Ramos (cell line): ENCODE measurements around the gene CEP70.
"Not testable (repeated sequence)": the region's sequence is repeated elsewhere in the genome, so short reads cannot be mapped to it uniquely, and the experiment has no call there.

Source experiments
- in situ Hi-C: fragments of 300-500 bp; cut with MboI; formaldehyde crosslinking; loops from one replicate; pipeline ENCODE4 v1.14.3; 2022; ENCODE audit warnings: low sequenced_read_pairs; ENCODE audit not compliant: unreplicated experiment

Gene CEP70

DNA sequence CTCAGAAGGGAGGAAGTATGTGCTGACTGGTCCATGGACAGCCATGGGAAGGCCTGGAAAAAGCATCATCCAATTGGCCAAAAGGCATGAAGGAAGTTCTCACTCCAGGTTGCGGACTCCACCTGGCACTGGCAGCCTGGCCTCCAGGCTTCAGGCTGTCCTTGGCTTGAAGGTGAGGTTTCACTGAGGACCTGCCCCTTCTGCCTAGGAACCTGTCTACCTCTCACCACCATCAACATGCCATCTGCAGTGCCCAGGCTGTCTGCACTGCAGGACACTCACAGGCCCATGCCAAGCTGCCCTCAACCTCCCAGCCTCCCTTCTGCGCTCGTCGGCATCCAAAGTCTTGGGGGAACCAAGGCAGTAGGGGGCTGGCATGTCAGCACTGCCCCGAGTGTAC is 51.1 kb downstream of the CEP70 start:
- in situ Hi-C loops = no loop called here

DNA sequence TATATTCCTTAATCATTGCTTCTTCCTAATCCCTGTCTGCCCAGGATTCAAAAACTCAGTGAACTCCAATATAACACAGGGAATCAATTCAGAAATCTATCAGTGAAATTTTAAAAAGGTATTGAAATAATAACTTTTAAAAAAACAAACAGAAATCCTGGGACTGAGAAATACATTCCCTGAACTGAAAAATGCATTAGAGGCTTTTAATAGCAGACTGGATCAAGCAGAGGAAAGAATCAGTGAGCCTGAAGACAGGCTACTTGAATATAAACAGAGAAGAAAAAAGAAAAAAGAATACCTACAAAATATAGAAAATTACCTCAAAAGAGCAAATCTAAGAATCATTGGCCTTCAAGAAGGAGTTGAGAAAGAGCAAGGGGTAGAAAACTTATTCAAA is 54.7 kb downstream of the CEP70 start:
- in situ Hi-C loops = no loop called here

DNA sequence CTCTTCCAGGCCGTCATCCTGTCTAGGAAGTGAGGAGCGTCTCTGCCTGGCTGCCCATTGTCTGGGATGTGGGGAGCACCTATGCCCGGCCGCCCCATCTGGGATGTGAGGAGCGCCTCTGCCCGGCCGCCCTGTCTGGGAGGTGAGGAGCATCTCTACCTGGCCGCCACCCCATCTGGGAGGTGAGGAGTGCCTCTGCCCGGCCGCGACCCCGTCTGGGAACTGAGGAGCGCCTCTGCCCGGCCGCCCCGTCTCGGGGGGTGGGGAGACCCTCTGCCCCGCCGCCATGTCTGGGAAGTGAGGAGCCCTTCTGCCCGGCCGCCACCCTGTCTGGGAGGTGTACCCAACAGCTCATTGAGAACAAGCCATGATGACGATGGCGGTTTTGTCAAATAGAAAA is 72.6 kb downstream of the CEP70 start:
- in situ Hi-C loops = not testable (repeated sequence)

DNA sequence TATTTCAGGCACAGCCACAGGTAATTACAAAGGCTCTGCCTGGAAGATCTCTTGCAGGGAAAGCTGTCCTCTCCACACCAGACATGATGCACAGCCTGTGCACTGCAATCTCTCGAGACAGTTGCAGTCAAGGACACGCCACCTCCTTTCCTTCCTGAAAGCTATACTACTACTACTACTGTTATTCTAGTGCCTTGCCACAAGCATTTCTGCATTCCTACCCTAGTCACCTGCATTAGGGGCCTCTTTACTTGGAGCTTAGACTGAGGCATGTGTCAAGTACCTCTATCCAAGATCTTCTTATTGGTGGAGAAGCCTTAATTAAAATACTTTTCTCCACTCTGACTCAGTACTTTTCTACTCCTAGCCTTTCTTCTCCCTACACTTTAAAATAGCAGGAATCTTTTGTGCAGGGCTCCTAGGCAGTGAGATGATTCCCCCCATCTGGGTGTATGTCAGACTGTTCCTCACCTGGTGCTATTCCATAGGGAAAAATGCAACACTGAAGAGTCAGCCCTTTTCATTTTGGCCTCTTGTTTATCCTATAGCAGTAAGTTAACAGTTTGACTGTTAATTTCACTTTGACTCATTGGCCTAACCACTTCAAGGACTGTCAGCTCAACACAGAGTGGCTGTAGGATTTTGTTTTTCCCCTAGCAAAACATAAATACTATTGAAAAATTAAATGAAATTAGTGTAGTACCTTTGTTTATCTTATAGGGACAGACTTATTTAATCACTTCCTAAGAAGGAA is 80.8 kb downstream of the CEP70 start:
- in situ Hi-C loops = no loop called here

DNA sequence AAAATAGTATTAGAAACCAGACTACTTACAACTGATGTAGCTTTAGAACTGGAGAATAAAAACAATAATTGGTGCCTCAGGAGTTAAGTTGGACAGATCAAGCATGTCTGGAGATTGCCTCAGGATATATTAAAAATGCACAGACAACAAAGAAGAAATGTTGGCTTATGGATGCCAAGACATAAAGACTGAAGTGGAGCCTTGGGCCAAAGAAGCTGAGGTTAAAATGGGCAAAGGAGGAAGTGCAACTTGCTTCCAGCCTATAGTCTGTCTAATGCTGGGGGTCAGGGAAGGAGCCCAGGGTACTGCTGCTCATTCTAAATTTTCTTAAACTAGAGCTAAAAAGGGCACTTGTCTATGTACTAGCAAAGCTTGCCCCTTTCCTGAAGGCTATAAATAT is 82.1 kb downstream of the CEP70 start:
- in situ Hi-C loops = no loop called here

DNA sequence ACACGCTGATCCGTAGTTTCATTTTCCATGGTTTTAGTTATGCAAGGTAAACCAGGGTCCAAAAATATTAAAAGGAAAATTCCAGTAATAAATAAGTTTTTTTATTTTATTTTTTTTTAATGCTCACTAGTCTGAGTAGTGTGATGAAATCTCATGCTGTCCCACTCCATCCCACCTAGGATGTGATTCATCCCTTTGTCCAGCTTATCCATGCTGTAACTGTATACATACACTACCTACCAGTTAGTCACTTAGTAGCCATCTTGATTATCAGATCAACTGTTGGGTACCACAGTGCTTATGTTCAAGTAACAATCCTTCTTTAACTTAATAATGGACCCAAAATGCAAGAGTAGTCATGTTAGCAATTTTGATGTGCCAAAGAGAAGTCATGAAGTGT is 84.5 kb downstream of the CEP70 start:
- in situ Hi-C loops = no loop called here

DNA sequence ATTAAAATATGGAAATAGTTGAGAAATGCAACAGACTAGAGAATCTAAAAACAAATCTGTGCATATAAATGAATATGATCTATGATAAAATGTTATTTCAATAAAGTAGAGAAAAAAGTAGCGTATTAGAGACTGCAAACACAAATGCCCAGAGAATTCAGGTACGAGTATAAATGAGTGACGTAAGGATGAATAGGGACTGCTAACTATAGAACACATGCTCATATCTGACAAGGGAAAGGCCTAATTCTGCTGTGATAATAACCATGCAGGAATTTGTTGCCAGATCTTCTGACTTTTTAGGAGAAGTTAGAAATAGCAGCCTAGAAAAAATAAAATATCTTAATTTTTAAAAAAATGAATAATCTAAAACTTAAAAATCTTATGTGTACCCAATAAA is 86.5 kb downstream of the CEP70 start:
- in situ Hi-C loops = no loop called here

DNA sequence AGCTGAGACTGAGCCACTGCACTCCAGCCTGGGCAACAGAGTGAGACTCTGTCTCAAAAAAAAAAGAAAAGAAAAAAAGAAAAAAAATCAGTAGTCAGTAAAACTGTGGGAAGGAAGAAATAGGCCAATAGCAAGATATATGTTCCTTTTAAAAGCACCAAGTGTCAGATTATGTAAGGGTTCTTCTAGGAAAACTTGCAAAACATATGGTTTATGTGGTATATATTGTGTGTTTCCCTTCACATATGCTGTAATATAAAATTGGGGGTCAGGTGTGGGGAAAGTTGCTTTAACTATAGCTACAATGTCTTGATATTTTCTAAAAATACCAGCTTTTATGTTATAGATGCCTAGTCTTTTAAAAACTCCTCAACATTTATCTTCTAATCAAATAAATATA is 95.1 kb downstream of the CEP70 start:
- in situ Hi-C loops = no loop called here

DNA sequence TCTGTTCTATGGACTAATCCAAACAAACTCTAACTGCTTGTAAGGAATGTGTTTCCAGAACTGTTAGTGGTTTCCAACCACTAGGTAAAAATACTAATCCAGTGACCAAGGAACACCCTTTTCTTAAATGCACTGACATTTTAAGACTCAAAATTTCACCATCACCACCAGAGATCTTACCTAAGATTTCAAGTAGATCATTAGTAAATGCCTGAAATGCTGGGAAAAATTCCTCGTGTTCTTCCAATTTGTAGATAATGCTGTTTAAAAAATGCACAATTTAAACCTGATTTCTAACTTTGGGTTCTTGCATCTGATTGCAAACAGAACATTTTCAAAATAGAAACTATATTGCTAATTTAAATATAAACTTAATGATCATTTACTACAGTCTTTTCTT is 96.2 kb downstream of the CEP70 start:
- in situ Hi-C loops = no loop called here

DNA sequence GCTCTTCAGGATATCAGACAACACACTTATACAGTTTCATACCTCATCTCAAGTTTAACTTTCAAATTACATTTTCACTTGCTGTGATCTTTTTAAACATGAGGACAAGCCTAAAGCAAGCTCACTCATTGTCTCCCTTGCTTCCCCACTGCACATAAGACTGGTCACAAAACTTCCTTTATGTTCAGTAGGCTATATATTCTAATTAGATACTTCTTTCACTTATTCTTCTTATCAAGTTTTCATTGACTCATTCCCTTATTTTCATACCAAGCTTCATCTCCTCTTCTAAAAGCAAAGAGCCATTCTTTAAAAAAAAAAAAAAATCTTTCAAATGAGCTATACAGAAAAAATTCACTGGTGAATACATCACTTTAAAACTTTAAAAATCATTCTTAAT is 97.0 kb downstream of the CEP70 start:
- in situ Hi-C loops = no loop called here

DNA sequence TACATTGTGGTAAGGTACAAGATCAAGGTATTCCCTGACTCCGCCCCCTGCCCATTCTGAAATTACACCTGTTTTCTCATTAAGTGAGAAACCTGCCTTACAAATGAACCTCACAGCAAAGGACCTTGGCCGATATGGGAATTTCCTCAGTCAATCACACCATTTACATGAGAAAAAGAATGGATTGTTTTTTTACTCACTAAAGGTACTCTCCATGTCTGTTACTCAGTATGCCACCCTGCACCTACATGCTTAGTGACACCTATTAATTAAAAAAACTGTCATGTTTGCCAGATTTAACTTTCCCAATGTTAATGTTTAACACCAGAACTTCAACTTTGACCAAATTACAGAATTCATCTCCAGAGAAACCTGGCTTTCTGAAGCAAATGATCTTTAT is 97.6 kb downstream of the CEP70 start:
- in situ Hi-C loops = no loop called here

DNA sequence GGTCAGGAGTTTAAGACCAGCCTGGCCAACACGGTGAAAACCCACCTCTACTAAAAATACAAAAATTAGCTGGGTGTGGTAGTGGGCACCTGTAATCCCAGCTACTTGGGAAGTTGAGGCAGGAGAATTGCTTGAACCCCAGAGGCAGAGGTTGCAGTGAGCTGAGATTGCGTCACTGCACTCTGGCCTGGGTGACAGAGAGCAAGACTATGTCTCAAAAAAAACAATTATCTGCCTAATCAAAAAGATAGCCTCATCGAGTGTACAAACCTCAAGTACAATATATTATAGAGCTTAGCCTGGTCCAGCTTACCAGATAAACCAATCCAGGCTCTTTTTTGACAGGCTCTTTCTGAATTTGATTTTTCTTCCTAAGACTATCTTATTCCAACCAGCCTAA is 98.4 kb downstream of the CEP70 start:
- in situ Hi-C loops = not testable (repeated sequence)

DNA sequence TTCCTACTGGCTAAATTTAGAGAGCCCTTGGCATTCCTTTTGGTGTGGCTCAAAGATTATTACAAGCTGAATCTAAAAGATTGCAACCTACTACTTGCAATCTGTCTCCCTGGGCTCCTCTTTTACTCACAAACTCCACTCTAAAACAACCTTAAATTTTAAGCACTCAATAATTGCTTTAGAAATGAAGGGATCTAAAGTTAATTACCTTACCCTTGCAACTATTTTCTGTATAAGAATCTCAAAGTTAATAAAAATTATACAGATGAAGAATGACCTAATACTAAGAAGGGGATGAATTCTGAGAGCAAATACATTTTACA is 99.5 kb downstream of the CEP70 start:
- in situ Hi-C loops = no loop called here

DNA sequence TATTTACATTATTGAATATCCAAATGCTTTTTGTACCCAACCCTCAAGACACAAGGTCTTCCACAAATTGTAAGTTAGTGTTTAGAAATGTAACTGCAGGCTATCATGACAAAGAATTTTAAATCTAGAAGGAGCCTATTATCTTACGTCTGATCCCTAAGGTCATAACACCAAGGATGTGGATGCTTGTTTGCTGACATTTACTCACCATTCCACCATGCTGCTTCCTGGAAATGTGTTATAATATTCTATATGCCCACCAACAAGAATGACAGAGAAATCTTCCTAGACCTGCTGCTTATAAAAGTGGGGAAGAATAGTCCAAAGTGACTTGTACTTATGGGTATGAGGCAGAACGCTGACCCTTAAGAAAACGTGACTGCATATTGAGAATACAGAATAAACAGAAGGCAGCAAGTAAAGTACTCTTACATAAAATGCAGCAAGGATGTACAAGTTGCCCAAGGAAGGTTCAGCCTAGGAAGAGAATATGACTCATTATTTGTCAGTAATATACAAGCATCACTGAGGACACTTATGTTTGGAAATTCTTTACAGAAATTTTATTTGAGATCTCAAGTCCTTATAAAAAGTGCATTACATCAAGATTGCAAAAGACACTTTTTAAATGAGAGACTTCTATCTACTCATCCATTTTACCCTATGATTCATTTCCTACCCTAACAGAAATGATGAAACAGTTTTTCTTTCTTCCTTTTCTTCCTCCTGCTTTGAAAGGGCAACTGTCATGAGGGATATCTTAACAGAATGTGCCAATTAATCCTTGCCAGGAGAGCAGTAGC is 100.1 kb downstream of the CEP70 start:
- in situ Hi-C loops = no loop called here

DNA sequence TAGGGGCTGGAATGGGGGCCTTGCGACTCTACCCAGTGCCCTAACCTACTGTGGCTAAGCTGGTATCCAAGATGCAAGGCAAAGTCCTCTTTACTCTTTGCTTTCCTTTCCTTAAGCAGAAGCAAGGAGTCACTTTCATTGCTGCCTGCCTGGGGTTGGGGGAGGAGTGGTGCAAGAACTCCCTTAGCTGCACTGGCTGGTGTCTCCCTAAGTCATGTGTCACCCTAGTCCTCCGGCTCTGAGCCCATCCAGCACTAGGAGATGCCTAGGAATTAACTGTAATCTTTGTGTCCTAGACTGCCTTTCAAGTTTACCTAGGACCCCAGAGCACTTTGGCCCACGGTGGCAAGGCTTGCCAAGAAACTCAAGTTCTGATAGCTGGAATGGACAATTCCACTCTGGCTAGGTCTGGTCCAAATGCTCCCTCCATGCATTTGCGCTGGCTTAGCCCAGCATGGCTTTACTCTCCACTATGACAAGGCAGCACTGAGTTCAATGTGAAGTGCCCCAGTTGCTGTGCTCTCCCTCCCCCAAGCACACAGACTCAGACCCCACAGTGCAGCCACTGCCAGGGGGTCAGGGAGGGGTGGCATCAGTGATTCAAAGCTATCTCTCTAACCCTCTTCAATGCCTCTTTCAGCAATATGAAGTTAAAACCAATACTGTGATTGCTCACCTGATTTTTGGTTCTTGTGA is 100.9 kb downstream of the CEP70 start:
- in situ Hi-C loops = no loop called here

DNA sequence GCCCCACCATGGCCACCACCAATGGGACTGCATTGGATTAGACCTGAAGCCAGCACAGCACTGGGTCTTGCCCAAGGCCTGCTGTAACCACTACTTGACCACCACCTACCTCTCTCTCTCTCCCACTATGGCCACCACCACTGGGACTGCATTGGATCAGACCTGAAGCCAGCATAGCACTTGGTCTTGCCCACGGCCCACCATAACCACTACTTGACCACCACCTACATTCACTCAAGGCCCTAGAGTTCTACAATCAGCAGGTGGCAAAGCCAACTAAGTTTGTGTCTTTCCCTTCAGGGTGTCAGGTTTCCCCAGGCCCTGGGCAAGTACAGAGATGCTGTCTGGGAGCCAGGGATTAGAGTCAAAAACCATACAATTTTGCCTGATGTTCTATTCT is 102.1 kb downstream of the CEP70 start:
- in situ Hi-C loops = no loop called here

DNA sequence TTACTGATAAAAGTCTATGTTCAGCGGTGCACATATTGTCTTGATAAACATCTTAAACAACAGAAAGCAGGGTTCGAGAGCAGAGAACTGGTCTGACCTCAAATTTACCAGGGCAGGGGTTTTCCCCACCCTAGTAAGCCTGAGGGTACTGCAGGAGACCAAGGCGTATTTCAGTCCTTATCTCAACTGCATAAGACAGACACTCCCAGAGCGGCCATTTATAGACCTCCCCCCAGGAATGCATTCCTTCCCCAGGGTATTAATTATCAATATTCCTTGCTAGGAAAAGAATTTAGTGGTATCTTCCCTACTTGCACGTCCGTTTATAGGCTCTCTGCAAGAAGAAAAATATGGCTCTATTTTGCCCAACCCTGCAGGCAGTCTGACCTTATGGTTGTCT is 107.5 kb downstream of the CEP70 start:
- in situ Hi-C loops = not testable (repeated sequence)

DNA sequence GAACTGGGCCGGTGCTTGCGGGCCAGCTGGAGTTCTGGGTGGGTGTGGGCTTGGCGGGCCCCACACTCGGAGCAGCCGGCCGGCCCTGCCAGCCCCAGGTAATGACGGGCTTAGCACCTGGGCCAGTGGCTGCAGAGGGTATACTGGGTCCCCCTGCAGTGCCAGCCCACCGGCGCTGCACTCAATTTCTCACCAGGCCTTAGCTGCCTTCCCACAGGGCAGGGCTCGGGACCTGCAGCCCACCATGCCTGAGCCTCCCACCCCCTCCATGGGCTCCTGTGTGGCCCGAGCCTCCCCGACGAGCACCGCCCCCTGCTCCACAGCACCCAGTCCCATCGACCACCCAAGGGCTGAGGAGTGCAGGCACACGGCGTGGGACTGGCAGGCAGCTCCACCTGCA is 109.4 kb downstream of the CEP70 start:
- in situ Hi-C loops = not testable (repeated sequence)

DNA sequence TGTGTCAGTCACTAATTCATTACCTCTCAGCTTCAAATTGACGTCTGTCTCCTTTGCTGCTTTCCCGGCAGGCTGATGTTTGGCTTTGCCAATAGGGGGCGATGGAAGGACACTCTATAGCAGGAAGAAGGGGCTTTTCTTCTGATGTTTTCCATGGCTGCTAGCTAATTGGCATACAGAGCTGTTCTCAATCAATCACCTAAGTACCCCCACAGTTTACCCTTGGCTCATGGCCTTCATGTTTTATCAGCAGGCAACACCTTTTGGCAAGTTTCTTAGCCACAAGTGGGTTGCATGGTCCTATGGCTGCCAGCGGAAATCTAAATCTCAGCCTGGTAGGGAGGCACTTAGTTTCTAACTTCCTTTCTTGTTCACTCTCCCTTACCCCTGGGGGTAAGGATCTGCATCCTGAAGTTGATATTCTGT is 114.6 kb downstream of the CEP70 start:
- in situ Hi-C loops = no loop called here

DNA sequence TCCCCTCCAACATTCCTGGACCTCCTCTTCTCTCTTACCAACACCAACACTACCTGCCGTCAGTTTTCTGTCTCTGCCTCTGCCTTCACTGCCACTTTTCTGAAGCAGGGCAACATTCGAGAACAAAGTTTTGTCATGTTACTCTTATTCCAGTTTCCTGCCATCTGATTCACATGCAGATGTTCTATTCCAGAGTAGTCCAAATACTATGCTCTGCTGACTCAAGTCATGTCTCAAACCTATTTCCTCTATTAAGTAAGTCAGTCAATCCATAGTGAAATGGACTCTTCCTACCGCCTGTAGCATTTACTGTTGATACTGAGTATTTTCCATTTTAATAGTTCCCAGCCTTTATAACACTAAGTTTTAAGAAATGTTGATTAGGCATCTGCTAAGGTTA is 116.3 kb downstream of the CEP70 start:
- in situ Hi-C loops = no loop called here

DNA sequence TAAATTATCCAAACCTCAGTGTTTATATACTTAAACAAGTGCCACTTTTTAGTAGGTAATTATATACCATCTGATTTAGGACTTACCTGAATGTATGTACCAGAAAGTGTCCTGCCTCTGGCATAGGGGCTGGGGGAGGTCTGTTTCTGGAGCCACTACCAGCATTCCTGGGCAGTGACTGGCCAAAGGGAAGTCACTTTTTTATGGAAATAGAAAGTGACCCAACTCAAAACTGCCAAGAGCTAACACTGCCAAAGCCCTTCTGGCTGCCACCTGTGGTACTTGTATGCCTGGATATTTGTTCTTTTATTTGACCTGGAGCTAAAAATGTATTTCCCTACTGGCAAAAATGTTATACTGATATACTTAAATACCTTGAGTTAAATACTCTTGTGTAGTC is 116.9 kb downstream of the CEP70 start:
- in situ Hi-C loops = no loop called here
